SW 1271 (cell line): Measurements from ENCODE around the gene TMEM132D.

Experiments used
- DNase-seq, 2 experiments: peaks; one replicate each; lab custom pipeline; 2025; lab: John Stamatoyannopoulos, UW

The TMEM132D gene

GRCh38 chr12:129660946-129661345, 242.9 kb downstream of the TMEM132D start:
- DNase-seq = no peak

DNA sequence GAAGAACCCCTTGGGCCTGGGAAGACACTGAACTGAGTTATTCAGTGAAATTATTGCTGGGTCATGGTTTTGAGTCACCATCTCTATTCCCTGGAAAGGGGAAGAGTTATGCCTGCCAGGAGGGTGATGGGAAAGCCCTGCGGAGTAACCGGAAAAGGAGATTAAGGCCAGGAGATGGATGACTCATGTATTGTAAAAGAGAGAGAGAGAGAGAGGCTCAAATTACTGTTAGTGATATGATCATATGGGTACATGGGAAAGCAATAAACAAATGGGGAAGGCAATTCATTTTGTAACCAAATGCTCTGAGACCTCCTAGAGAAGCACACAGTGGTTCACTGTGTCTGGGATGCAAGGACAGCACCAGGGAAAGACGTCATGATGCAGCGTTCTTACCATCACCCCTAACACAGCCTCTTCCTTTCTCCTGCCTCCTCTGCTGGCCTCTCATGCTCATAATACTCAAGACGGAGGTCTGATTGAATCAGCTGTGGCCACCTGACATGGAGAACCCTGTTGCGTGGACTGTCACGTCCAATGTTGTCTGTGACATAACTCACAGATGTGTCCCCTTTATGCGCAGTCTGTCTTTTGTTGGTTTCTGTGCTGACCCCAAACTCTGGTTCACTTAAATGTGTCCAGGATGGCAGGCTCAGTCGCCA, 243.7 kb downstream of the TMEM132D start:
- DNase-seq = no peak

GRCh38 chr12:129657179-129657578, 246.6 kb downstream of the TMEM132D start:
- no peak for DNase-seq

DNA sequence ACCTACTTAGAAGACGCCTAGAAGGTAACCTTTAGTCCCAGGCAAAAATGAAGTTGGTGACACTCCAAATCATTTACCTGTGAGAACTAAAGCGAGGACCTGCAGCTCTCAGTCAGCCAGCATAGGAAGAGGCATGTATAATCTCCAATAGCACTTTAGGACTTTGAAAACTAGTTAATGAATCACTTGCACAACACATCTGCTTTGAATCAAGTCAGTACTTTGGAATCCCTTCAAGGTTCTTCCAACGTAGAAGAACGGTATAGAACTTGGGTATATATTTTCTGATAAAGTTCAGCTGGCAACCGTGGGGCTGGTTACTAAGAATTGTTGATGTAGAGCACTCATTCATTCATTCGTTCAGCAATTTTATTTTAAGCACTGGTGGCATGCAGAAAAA, 251.9 kb downstream of the TMEM132D start:
- DNase-seq = no peak

- no peak for DNase-seq
Observed at GRCh38 chr12:129641926-129642325, 261.9 kb downstream of the TMEM132D start.

DNA sequence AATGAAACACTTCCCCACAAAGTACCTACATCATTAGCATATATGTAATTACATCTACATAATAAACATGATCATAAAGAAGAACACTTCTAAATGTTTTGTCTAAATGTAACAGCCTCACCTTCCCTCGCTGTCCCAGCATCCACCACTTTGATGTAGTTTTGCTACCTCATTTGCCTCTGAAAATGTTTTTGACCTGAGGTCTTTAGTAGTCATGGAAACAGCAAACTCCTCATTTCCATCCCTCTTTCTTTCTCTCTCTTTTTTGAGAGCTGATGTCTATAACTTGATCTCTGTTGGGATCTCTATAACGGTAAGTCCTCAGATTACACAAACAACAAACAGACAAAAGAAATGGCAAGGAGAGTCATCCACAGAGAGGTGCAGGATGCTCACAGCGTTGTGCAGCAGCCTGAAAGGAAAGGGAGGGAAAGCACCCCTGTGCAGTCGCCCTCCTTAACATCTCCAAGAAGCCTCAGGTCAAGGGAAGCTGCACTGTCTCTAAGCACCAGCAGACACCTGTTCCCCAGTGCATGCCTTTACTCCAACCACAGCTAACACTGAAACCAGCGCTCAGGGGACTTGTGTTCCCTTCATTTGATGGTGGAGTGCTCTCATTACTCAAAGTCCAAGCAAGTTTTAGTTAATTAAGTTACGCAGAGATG, 268.7 kb downstream of the TMEM132D start:
- DNase-seq = no peak

DNA sequence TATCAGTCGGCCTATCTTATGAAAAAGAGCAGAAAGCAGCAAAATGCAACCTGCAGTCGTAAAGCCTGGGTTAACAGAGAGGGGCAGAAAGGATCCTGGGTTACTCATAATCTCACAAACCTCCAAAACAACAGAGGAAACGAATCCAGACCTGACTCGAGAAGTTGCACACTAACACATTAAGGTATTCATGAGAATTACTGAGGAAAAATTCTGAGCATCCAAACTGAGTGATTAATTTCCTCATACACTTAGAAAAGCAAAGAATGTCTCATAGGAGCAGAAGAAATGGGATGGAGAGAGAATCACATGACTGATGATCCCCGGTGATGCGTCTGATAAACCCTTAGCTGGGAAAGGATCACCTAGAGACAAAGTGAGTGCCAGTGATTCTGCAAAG, 272.5 kb downstream of the TMEM132D start:
- no peak for DNase-seq

DNA sequence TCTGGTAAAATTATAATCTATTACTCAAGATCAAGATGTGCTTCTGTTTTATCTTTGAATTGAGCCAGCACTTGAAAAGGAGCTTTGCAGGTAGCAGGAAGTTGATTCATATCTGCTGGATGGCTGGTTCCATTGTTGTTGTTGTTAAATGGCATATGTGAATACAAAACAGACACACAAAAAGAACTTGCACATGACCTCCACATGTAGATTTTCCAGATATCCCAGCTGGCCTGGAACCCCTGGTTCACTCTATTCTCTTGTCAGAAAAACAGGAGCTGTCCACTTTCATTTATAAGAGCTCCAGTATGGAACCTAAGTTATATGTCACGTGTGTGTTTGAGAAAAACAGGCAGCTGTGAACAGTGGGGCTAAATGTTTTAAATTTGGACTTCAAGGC, 273.9 kb downstream of the TMEM132D start:
- DNase-seq = no peak

- no peak for DNase-seq
Observed at GRCh38 chr12:129622566-129622965, 281.3 kb downstream of the TMEM132D start.

DNA sequence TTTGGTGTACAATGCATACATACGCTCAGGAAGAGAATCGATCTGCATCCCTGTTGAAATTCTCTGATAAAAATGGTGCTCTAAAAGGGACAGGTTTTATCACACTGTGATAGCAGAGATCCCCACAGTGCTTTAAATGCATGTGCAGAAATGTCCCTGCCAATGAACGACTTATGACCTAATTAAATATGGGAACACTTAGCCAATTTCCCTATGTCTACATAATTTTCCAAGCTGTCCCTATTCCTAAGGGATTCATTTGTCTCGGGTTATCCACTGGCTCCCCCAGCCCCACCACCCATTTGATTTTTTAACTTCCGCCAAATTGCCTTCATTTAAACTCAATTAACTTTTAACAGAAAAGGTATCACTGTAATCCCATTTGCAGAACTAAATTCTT, 284.6 kb downstream of the TMEM132D start:
- DNase-seq = no peak

GRCh38 chr12:129617849-129618248, 286.0 kb downstream of the TMEM132D start:
- DNase-seq = no peak

DNA sequence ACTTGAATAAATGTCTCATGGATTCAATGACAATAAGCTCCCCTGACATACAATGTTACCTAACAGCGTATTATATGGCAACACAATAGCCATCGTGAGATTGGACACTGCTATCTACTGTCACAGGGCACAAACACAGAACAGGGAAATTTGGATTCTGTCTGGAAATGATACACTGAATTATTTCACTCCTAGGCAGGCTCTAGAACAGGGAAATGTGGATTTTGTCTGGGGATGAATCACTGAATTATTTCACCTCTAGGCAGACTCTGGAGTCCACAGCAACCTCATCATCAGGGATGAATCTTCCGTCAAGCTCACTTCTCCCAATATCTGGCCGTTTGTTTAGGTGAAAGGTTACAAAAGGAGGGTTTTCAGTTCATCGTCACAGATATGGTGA, 288.8 kb downstream of the TMEM132D start:
- DNase-seq = no peak

- no peak for DNase-seq
Observed at GRCh38 chr12:129614221-129614885, 289.5 kb downstream of the TMEM132D start.

- DNase-seq = no peak
Observed at GRCh38 chr12:129613314-129613713, 290.5 kb downstream of the TMEM132D start.

DNA sequence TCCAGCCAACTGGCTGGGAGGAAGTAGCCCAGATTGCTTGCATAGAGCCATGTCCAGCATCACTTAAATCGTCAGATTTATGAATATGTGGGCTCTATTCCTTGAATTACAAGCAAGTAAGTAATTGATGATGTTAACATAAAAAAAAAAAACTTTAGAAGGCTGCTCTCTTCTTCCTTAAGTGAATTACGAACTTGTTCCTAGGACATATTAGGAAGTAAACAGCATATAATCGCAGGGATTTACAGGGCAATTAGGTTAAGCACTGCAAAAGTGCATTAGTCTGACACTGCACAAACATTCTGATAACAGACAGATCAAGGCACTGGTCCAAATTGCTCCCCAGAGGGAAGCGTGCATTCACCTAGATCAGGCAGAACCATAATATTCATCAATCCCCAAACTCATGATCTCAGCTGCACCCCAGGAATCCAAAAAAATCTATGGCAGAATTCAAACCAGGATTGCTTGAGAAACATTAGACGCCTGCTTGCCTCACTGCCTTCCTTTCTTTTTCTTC, 293.2 kb downstream of the TMEM132D start:
- DNase-seq = no peak

- no peak for DNase-seq
Observed at GRCh38 chr12:129607756-129608155, 296.1 kb downstream of the TMEM132D start.

- no peak for DNase-seq
Observed at GRCh38 chr12:129607301-129607700, 296.5 kb downstream of the TMEM132D start.

DNA sequence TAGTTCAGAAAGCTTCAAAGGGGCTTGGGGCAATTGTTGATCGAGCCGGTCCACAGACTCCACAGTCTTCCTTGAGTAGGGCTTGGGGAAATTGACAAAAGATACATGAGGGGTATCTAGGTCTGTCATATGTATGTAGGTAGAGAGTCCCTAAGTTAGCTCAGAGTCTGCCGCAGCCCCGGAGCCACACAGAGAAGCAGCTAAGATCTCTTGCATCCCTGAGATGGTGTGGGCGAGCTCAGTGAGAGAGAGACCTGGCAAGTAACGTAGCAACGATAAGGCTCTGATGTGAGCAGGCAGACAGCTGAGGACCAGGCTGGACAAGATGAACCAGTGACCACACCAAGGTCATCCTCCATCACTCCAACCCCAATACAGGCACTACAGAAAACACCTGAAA, 297.6 kb downstream of the TMEM132D start:
- DNase-seq = no peak

- DNase-seq = no peak
Observed at GRCh38 chr12:129605666-129606065, 298.2 kb downstream of the TMEM132D start.

GRCh38 chr12:129604506-129604905, 299.3 kb downstream of the TMEM132D start:
- no peak for DNase-seq

GRCh38 chr12:129599406-129599805, 304.4 kb downstream of the TMEM132D start:
- no peak for DNase-seq

DNA sequence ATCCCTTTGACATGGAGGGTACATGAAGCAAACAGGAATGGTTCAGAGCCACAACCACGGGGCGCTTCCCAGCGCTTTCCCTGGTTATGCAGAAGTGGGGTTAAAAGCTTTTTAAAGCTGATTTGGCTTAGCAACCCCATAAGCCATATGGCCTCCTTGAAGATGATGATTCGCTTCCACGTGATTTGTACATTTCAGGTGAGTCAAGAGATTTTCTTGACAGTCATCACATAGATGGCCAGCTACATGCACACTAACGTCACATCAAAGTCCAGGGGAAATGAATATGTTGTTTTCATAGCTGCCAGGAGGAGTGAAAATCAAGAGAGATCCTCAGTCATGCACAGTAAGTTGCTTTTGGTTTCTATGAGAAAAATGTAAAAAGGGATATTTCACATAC, 309.7 kb downstream of the TMEM132D start:
- no peak for DNase-seq

DNA sequence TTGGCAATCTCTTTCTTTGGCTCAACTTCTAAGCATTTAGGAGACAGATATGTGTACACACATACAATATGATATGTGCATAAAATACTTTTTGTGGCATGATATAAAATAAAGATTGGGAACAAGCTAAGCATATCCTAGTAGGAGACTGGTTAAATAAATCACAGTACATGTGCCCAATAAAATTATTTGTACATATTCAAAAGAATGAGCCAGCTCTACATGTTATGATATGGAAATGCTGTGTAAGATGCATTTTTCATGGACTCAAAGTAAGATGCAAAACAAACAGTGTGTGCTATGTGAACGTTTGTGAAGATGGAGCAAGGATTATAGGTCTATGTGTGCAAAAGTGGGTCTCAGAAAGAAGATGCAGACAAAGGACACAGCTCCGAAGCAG, 311.4 kb downstream of the TMEM132D start:
- no peak for DNase-seq
